Astrocyte (in vitro differentiated cells and primary cell): ENCODE results near the gene XG. TPM values are rescaled to one million over a fixed set of nuclear protein-coding genes. Genes with fewer than 3 reads are reported as not detected.

ENCODE experiments used
- DNase-seq: peaks from one replicate; pipeline ENCODE4 v3.0.0-alpha.2; 2010; ENCODE audit warnings: low read depth
- FAIRE-seq: peaks from 2 replicates; lab custom pipeline; 2011; peaks lifted over from hg19 to GRCh38; lab: Jason Lieb, UNC
- H2AFZ ChIP-seq: 2 replicates; pipeline ENCODE4 v1.6.0; 2012; ENCODE audit warnings: low read depth, low read length, inconsistent platforms
- H3K27ac ChIP-seq: 2 replicates; pipeline ENCODE4 v1.5.1; 2011; ENCODE audit warnings: low read depth, low read length, inconsistent platforms
- H3K27me3 ChIP-seq: 2 replicates; pipeline ENCODE4 v1.6.0; 2011; ENCODE audit warnings: low read length, inconsistent platforms; ENCODE audit not compliant: insufficient read depth
- H3K36me3 ChIP-seq: 2 replicates; pipeline ENCODE4 v1.5.1; 2011; ENCODE audit warnings: low read length, inconsistent platforms; ENCODE audit not compliant: insufficient read depth
- H3K4me1 ChIP-seq: 2 replicates; pipeline ENCODE4 v1.5.1; 2011; ENCODE audit warnings: low read length, inconsistent platforms; ENCODE audit not compliant: insufficient read depth
- H3K4me2 ChIP-seq: 2 replicates; pipeline ENCODE4 v1.6.0; 2012; ENCODE audit warnings: low read length, inconsistent platforms
- H3K4me3 ChIP-seq: 2 replicates; pipeline ENCODE4 v1.5.1; 2011; ENCODE audit warnings: low read depth, mild to moderate bottlenecking, low read length, inconsistent platforms; ENCODE audit not compliant: insufficient read depth
- H3K79me2 ChIP-seq: 2 replicates; pipeline ENCODE4 v1.6.0; 2012; ENCODE audit warnings: mild to moderate bottlenecking, low read length, inconsistent platforms; ENCODE audit not compliant: insufficient read depth
- H3K9ac ChIP-seq: 2 replicates; pipeline ENCODE4 v1.6.0; 2012; ENCODE audit warnings: mild to moderate bottlenecking, low read length, inconsistent platforms
- H3K9me3 ChIP-seq: 2 replicates; pipeline ENCODE4 v1.5.1; 2012; ENCODE audit warnings: low read depth, mild to moderate bottlenecking, low read length, inconsistent platforms; ENCODE audit not compliant: insufficient read depth
- H4K20me1 ChIP-seq: 2 replicates; pipeline ENCODE4 v1.6.0; 2012; ENCODE audit warnings: low read length, inconsistent platforms; ENCODE audit not compliant: insufficient read depth
- H3K27ac Mint-ChIP-seq: one replicate; pipeline ENCODE4 v1.8.0; 2021; ENCODE audit warnings: mild to moderate bottlenecking, mixed read lengths; ENCODE audit not compliant: unreplicated experiment
- H3K27me3 Mint-ChIP-seq: one replicate; pipeline ENCODE4 v1.8.0; 2021; ENCODE audit warnings: low read depth, mixed read lengths; ENCODE audit not compliant: unreplicated experiment
- H3K36me3 Mint-ChIP-seq: one replicate; pipeline ENCODE4 v1.8.0; 2021; ENCODE audit warnings: low read depth, mixed read lengths; ENCODE audit not compliant: unreplicated experiment
- H3K4me1 Mint-ChIP-seq: one replicate; pipeline ENCODE4 v1.8.0; 2021; ENCODE audit warnings: low read depth, mixed read lengths; ENCODE audit not compliant: unreplicated experiment
- H3K4me3 Mint-ChIP-seq: one replicate; pipeline ENCODE4 v1.8.0; 2021; ENCODE audit warnings: mild to moderate bottlenecking, moderate library complexity, mixed read lengths; ENCODE audit not compliant: unreplicated experiment
- H3K9me3 Mint-ChIP-seq: one replicate; pipeline ENCODE4 v1.8.0; 2021; ENCODE audit warnings: mild to moderate bottlenecking, mixed read lengths; ENCODE audit not compliant: unreplicated experiment
- CTCF ChIP-seq: IDR thresholded peaks from 2 replicates; pipeline ENCODE4 v1.5.1; 2011; ENCODE audit warnings: low read depth, mild to moderate bottlenecking, inconsistent platforms, low read length, moderate library complexity; ENCODE audit not compliant: insufficient read depth
- EZH2 ChIP-seq: IDR thresholded peaks from 2 replicates; pipeline ENCODE4 v1.6.1; 2012; ENCODE audit warnings: mild to moderate bottlenecking, low read length, inconsistent platforms; ENCODE audit not compliant: insufficient read depth
- total RNA-seq: library from RNA; stranded (reverse); gene quantifications from 2 replicates; pipeline ENCODE4 v1.2.1, GENCODE V29; 2021

Gene XG
- total RNA-seq, 1 donor from 2014 or later, result 0.30 TPM

- no peak overlapping the region for H3K4me2 ChIP-seq
- no peak overlapping the region for H2AFZ ChIP-seq
- FAIRE-seq, result no peak
- H3K4me3 ChIP-seq, result no peak overlapping the region
- H3K79me2 ChIP-seq, result no peaks in the 10 kb centered on the region
- Mint-ChIP-seq H3K4me1 (peaks cover 6% of the 10 kb centered on the region), H3K27ac (no peak overlapping the region), H3K36me3 (peaks cover 2% of the 10 kb centered on the region), H3K4me3 (no peak overlapping the region), H3K9me3 (no peaks in the 10 kb centered on the region), H3K27me3 (no peaks in the 10 kb centered on the region)
- DNase-seq, result no peak
- no peak overlapping the region for H3K9ac ChIP-seq
- H3K36me3 ChIP-seq, result no peaks in the 10 kb centered on the region
- H3K27me3 ChIP-seq, result no peaks in the 10 kb centered on the region
- no peaks in the 10 kb centered on the region for H4K20me1 ChIP-seq
- TF ChIP-seq CTCF (no peak), EZH2 (no peak)
- no peaks in the 10 kb centered on the region for H3K9me3 ChIP-seq
- H3K4me1 ChIP-seq, result no peaks in the 10 kb centered on the region
- no peak overlapping the region for H3K27ac ChIP-seq
These were observed 107.5 kb downstream of the XG start for GRCh38 chrX:2859197-2859797.

- Mint-ChIP-seq H3K4me1 (peaks cover 6% of the 10 kb centered on the region), H3K27ac (no peak overlapping the region), H3K9me3 (no peaks in the 10 kb centered on the region), H3K4me3 (no peak overlapping the region), H3K36me3 (peaks cover 2% of the 10 kb centered on the region), H3K27me3 (no peaks in the 10 kb centered on the region)
- Histone ChIP-seq H3K4me2 (no peak overlapping the region), H3K4me1 (no peaks in the 10 kb centered on the region), H3K27ac (no peak overlapping the region), H4K20me1 (no peaks in the 10 kb centered on the region), H3K9me3 (no peaks in the 10 kb centered on the region), H3K36me3 (no peaks in the 10 kb centered on the region), H3K27me3 (no peaks in the 10 kb centered on the region), H2AFZ (no peak overlapping the region), H3K4me3 (no peak overlapping the region), H3K79me2 (no peaks in the 10 kb centered on the region), H3K9ac (no peak overlapping the region)
- TF ChIP-seq EZH2, result no peak
- TF ChIP-seq CTCF, result no peak
- peak; percentile 54 for FAIRE-seq
- DNase-seq, result no peak
These were observed 110.6 kb downstream of the XG start for GRCh38 chrX:2862404-2862803.

- no peaks in the 10 kb centered on the region for H3K36me3 ChIP-seq
- Mint-ChIP-seq H3K27ac (peak overlapping the region; percentile 53), H3K36me3 (peaks cover 2% of the 10 kb centered on the region), H3K4me3 (no peak overlapping the region), H3K9me3 (no peaks in the 10 kb centered on the region), H3K27me3 (no peaks in the 10 kb centered on the region), H3K4me1 (peaks cover 6% of the 10 kb centered on the region)
- no peak overlapping the region for H2AFZ ChIP-seq
- no peaks in the 10 kb centered on the region for H3K79me2 ChIP-seq
- H3K9me3 ChIP-seq, result no peaks in the 10 kb centered on the region
- no peak overlapping the region for H3K9ac ChIP-seq
- FAIRE-seq (peak; percentile 87), DNase-seq (peak; percentile 16)
- TF ChIP-seq EZH2, result no peak
- TF ChIP-seq CTCF, result no peak
- H3K4me1 ChIP-seq, result no peaks in the 10 kb centered on the region
- no peaks in the 10 kb centered on the region for H4K20me1 ChIP-seq
- no peak overlapping the region for H3K4me3 ChIP-seq
- H3K4me2 ChIP-seq, result no peak overlapping the region
- no peaks in the 10 kb centered on the region for H3K27me3 ChIP-seq
- no peak overlapping the region for H3K27ac ChIP-seq
These were observed 111.8 kb downstream of the XG start for GRCh38 chrX:2863646-2864045.
